HG02798 (cell line): ENCODE data around the gene XKR7.
"Not testable (repeated sequence)": the region's sequence is repeated elsewhere in the genome, so short reads cannot be mapped to it uniquely, and the experiment has no call there.

Experiments
- ATAC-seq: cut with Tn5 transposase; IDR thresholded peaks from one replicate; pipeline ENCODE4 v1.9.1; 2021; ENCODE audit warnings: mild to moderate bottlenecking; ENCODE audit not compliant: unreplicated experiment, poor library complexity

The XKR7 gene

DNA sequence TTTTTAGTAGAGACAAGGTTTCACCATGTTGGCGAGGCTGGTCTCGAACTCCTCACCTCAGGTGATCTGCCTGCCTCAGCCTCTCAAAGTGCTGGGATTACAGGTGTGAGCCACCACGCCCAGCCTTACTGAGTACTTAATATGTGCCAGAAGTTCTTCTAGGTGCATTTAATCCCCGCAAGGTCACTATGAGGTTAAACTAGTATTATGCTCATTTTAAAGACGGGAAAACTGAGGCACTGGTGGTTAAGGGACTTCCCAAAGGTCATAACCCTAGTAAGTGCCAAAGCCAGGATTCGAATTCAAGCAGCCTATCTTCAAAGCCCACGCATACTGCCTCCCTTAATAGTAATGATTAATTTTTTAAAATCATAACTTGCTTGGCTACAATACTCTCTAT is 41.6 kb downstream of the XKR7 start:
- ATAC-seq: no peak

DNA sequence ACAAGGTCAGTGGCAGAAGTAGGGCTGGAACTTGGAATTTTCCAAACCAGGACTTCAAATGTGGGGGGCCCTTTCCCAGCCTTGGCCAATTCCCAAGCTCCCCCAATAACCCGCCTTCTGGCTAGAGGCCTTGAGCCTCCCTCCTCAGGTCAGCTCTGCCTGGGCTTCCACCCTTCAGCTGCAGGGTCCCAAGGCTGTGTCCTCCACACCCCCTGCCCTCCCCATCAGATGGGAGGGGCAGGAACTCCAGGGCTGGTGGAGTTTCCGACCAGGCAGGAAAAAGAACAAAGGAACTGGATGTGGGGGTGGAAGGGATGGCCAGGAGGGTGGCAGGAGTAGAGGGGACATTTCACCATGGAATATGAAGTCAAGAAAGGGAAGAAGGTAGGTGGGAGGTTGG is 42.1 kb downstream of the XKR7 start, which contains the start of gene CCM2L:
TSS of gene CCM2L (plus strand) at position 338 of the 400 bp plus-strand sequence. CDS start at position 355, 17 bp downstream.
- no peak for ATAC-seq

DNA sequence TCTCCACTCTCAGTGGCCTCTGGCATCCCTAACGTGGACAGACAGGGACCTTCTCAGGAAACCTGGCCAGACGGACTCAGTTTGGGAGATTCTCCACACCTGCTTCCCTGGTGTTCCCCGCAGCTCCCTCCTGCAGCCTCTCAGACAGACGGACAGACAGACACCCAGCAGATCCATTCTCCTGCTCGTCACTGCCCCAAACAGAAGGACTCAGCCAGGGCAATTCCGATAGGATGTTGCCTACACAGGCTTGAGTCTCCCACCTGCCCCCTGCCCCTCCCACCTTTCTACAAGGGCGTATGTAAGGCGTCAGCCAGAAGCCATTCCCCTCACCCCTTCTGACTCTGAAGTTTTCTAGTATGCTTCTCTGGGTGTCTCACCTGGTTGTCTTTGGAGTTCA is 42.7 kb downstream of the XKR7 start:
- no peak for ATAC-seq

DNA sequence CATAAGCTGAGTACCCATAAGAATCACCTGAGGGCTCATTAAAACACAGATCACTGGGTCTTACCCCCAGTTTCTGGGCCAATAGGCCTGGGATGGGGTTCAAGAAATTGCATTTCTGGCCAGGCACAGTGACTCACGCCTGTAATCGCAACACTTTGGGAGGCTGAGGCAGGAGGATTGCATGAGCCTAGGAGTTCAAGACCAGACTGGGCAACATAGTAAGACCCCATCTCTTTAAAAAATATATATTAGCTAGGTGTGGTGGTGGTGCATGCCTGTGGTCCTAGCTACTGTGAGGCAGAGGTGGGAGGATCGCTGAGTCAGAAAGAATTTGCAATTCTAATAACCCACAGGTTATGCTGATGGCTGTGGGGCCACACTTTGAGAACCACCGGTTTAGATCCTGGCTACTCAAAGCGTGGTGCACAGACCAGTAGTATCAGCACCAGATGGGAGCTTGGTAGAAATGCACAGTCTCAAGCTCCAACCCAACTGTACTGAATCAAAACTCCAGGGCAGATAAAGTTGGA is 44.3 kb downstream of the XKR7 start:
- no peak for ATAC-seq

DNA sequence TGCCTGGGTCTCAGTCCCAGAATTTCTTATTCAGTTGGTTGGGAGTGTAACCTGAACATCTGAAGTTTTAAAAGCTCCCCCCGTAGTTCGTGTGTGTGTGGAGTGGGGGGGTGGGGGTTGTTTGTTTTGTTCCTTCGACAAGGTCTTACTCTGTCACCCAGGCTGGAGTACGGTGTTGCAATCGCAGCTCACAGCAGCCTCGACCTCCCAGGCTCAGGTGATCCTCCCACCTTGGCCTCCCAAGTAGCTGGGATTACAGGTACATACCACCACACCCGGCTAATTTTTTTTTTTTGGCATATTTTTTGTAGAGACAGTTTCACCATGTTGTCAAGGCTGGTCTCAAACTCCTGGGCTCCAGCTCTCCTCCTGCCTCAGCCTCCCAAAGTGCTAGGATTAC is 45.4 kb downstream of the XKR7 start:
- no peak for ATAC-seq

DNA sequence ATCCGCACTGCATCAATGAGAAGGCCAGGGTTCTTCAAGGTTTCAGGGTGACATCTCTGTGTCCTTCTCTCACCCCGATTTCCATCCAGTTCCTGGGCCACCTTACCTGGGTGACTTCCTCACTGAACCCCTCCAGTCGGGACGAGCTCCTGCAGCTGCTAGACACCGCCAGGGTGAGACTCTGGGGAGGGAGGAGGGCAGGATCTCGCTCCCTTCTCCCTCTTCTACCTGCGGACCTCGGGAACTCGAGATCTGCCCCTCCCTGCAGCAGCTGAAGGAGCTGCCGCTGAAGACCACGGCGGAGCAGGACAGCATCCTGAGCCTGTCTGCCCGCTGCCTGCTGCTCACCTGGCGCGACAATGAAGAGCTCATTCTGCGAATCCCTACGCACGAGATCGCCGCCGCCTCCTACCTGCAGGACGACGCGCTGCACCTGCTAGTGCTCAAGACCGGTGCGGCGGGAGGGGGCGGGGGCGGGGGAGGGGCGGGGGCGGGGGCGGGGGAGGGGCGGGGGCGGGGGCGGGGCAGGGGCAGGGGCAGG is 49.8 kb downstream of the XKR7 start:
- no peak for ATAC-seq

DNA sequence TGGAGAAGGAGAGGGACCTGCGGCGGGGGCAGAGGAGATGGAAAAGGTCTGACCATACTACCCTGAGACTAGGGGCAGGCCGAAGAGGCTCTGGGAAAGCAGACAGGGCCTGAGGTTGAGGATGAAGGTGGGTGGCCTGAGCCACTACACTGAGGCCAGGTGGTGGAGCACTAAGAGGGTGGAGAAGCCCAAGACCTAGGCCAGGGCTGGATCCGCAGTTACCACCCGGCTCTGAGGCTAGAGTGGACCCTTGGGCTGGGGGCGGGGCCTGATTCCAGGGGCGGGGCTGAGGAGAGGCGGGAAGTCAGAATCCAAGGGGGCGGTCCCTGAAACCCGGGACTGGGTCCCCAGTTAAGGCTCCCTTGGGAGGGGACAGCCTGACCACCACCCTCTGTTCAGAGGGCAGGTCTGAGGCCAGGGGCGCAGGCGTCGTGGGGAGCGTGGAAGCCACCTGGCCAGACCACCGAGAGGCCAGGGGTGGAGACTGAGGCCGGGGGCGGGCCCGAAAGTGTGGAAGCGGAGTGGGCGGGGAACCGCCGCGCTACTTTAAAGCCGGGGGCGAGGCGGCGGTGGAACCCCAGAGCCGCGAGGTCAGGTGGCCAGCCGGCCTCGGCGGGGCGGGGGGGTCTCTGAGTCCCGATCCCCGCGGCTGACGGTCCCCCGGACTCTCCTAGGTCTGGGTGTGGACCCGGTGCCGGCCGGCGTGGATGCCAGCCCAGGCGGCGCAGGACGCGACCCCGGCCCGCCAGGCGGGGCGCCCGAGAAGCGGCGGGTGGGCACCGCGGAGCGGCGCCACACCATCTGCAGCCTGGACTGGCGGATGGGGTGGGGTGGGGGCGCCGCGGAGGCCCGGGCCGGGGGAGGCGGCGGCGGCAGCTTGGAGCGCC is 50.6 kb downstream of the XKR7 start:
- peak; percentile 45 for ATAC-seq

DNA sequence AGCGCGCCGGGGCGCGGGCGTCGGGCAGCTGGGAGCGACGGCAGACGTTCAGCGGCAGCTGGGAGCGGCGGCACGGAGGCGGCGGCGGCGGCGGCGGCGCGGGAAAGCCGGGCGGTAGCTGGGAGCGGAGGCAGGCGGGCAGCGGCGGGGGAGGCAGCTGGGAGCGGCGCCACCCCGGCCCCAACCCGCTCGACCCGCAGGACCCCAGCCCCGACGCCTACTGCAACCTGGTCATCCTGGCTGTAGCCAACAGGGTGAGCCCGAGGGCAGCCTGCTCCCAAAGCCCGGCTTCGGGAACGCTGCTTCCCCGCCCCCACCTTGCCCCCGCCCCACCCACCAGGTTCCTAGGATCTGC is 51.2 kb downstream of the XKR7 start:
- peak; percentile 21 for ATAC-seq

DNA sequence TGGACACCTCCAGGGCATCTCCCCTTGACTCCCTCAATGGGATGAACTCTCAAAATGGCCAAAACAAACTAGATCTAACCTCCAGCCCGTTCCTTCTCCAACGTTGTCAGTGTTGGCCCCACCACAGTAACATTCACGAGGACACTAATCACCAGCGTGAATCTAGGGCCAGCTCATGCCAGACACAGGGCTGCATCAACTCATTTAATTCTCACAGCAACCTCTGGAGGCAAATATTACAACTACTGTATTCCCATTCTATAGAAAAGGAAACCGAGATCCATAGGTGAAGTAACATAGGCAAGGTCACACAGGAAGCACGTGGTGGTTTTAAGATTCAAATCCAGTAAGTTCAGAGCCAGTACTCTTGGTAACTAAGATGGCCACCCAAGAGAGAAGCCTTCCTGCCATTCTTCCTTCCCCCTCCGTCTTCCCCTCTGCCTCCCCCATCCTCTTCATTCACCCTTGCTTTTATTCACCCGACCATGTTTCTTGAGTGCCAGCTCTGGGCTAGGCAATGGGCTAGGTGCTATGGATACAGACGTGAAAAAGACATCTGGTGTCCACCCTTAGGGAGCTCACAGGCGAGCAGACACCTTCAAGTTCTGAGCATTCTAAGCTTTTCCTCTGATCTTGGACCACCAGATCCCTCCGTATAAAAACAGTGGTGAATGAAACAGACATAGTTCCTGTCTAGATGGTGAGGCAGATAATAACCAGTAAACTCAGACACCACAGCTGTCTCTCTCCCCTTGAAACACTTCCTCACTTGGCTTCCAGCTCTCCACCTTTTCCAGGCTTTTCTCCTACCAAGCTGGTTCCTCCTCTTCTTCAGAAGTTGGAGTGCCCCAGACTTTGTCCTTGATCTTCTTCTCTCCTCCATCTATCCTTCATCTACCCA is 51.9 kb downstream of the XKR7 start:
- ATAC-seq: no peak

DNA sequence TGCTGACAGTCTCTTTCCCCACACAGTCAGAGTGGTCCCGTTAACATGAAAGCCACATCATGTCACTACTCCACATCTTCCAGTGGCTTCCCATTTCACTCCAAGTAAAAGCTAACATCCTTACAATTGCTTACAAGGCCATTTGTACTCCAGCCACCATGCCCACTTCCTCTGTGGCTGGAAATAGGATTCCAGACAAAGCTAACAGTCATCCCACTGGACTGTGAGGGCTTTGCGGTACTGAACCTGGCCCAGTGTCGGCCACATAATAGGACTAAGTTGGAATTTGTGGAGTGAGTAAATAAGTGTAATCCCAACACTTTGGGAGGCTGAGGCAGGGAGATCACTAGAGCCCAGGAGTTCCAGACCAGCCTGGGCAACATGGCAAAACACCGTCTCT is 53.1 kb downstream of the XKR7 start:
- no peak for ATAC-seq

DNA sequence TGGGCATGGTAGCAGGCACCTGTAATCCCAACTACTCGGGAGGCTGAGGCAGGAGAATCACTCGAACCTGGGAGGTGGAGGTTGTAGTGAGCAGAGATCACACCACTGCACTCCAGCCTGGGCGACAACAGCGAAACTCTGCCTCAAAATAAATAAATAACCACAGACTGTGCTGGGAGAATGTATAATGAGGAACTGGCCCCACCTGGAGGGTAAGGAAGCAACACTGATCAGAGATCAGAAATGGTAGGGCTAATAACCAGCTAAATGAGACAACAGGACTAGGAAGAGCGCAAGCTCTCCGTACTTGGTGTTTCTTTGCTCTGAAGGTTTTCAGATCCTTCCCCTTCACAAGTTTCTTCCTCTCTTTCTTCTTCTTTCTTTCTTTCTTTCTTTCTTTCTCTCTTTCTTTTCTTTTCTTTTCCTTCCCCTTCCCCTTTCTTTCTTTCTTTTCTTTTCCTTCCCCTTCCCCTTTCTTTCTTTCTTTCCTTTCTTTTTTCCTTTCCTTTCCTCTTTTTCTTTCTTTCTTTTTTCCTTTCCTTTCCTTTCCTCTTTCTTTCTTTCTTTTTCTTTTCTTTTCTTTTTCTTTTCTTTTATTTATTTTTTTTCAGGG is 56.8 kb downstream of the XKR7 start:
- no peak for ATAC-seq

DNA sequence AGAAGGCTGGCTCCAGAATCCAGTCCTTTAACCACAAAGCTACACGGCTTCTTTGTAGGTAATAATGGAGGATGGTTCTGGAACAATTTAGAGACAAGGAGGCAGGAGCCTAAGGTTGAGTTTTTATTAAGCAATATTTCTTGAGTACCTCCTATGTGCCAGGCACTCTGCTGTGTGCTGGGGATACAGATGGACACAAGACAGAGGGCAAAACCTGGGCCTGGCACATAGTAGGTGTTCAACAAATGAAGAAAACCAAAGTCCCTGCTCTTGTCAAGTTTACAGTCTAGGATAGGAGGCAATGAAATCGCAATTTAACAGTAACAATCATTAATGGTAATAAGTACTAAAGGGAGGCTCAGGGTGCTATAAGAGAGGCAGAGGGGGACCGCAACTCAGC is 59.7 kb downstream of the XKR7 start:
- no peak for ATAC-seq

DNA sequence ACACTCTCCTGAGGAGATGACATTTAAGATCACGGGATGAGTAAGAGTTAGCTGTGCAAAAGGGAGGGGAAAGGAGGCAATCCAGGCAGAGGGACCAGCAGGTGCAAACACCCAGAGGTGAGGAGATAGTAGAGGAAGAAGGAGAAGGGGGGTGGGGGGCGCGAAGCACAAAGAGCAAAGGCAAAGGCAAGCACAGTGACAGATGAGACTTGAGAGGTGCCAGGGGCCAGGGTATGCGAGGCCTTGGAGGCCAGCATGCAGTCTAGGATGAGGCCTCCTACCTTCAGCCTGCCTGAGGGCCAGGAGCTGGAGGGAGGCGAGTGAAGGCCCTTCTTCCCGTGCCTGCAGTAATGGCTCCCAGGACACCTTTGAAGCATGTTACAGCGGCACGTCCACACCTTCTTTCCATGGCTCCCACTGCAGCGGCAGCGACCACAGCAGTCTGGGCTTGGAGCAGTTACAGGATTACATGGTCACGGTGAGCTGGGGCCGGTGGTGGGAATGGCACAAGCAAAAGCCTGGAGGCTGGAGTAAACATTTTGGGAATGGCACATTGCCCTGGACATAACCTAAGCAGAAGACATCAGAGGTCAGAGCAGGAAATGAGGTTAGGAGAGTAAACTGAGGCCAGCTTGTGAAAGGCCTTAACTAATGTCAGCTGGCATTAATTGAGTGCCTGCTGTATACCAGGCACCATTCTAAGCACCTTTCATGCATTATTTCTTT is 60.9 kb downstream of the XKR7 start:
- ATAC-seq: no peak

DNA sequence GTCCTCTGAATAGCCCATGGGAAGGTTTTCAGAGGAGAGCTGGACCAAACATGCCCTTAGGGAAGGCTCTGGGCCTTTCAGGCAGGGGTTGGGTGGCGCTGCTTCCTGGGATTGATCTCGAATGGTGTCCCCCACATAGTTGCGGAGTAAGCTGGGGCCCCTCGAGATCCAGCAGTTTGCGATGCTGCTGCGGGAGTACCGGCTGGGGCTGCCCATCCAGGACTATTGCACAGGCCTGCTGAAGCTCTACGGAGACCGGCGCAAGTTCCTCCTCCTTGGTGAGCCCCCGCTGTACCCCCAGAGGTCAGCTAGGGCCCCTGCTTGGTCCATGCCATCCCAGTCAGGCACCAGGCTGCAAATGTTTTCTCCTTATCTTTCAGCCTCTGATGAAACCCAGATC is 61.6 kb downstream of the XKR7 start:
- no peak for ATAC-seq

DNA sequence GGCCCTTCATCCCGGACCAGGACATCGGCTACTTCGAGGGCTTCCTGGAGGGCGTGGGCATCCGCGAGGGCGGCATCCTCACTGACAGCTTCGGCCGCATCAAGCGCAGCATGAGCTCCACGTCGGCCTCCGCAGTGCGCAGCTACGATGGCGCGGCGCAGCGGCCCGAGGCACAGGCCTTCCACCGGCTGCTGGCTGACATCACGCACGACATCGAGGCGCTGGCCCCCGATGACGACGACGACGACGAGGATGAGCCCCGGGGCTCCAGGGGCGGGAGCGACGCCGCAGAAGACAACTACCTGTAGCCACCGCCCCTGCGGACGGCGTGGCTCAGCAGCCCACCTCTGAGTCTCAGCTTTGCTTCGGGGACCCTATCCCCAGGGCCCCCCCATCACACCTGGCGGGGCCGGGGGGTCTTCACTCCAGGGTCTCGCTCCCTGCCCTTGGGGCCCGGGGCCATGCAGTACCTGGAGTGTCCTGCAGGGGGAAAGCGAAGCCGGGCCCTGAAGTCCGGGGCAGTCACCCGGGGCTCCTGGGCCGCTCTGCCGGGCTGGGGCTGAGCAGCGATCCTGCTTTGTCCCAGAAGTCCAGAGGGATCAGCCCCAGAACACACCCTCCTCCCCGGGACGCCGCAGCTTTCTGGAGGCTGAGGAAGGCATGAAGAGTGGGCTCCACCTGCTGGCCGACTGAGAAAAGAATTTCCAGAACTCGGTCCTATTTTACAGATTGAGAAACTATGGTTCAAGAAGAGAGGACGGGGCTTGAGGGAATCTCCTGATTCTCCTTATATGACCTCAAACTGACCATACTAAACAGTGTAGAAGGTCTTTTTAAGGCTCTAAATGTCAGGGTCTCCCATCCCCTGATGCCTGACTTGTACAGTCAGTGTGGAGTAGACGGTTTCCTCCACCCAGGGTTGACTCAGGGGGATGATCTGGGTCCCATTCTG is 63.3 kb downstream of the XKR7 start:
- peak; percentile 36 for ATAC-seq

DNA sequence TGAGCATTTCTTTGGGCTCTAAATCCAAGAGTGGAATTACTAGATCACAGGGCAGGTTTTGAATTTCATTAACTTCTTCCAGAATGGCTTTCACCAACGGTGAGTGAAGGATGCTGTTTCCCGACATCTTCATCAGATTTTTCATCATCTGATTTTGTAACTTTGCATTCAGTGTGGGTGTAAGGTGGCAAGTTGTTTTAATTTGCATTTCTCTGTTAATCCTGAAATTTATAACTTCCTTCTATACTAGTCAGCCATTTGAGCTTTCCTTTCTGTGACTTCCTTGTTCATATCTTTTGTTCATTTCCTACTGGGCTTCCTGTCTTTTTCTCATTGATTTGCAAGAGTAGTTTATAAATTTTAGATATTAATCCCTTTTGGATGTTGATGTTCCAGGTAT is 65.4 kb downstream of the XKR7 start:
- ATAC-seq: no peak

DNA sequence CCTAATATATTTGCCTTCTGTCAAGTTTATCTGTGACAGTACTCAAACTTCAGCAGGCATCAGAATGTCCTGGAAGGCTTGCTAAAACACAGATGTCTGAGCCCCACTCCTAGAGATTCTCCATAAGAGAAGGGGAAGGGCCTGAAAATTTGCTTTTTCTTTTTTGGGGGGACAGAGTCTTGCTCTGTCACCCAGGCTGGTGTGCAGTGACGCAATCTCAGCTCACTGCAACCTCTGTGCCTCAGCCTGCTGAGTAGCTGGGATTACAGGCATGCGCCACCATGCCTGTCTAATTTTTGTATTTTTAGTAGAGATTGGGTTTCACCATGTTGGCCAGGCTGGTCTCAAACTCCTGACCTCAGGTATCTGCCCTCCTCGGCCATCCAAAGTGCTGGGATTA is 65.8 kb downstream of the XKR7 start:
- ATAC-seq: not testable (repeated sequence)

DNA sequence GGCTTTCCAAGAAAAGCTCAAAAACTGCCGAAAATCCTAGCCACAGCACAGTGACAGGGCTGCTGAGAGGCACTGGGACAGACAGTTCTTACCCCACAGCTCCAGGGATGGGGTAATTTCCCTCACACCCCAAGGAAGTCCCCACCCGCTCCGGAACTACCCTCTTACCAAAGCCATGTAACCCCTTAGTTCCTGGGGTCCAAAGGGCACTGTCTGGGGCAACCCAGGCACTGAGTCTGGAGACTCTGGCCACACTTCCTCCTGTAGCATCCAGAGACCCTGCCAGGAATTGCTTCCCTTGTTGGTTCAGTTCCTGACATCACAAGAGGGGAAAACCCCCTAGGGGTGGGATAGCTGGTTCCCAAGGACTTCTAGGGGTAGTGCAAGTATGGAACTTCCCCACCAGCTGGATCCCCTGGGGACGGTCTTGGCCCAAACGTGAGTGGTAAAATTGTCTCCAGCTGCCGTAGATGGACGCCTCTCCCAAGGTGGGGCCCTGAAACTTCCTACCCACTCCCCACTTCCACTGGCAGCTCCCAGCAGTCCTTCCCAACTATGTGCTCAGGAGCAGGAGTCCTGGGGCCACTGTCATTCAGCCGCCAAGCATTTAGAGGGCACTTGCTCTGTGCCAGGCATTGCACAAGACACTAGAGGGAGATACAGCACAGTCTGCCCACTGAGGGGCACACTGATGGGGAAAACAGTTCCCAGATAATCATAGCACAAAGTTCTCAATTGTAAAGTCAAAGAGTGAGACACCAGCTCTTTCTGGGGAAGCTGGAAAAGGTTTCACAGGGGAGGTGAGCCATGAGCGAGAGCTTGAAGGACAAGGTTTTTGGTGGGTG is 66.9 kb downstream of the XKR7 start:
- no peak for ATAC-seq
